OCI-LY7 (cell line): ENCODE data around the gene NUP93. TPM values are rescaled to one million over a fixed set of nuclear protein-coding genes. Genes with fewer than 3 reads are reported as not detected.
A peak's percentile ranks its signal among the peaks of the same experiment; 100 is the strongest.

Experiments used
- BruUV-seq: library from RNA; stranded (reverse); fragments of 400-500 nt; replicated peaks from 2 replicates; lab custom pipeline; 2021; lab: Mats Ljungman, UMichigan
- CTCF ChIA-PET: fragments of 300-600 bp; sonication (Branson Sonifier 250); formaldehyde crosslinking; loops from one replicate; lab custom pipeline; 2022; ENCODE audit warnings: antibody characterized with exemption; ENCODE audit not compliant: unreplicated experiment; lab: Charles Lee
- POLR2A ChIA-PET: fragments of 300-600 bp; sonication (Branson Sonifier 250); formaldehyde crosslinking; loops from one replicate; lab custom pipeline; 2022; ENCODE audit warnings: antibody characterized with exemption; lab: Charles Lee
- DNase-seq: peaks from one replicate; pipeline ENCODE4 v3.0.0-alpha.2; 2015; ENCODE audit warnings: low spot score
- H2AFZ ChIP-seq: fragments of 200-600 bp; sonication (generic), shearing (Covaris generic); 2 replicates; pipeline ENCODE4 v1.6.1; 2014; ENCODE audit warnings: mild to moderate bottlenecking, antibody characterized with exemption, low read length, moderate library complexity
- H3K27ac ChIP-seq: fragments of 200-600 bp; sonication (generic); 2 replicates; pipeline ENCODE4 v1.5.1; 2014; ENCODE audit warnings: mixed run types, low read depth, mild to moderate bottlenecking, moderate library complexity, low read length, inconsistent platforms; ENCODE audit not compliant: poor library complexity, severe bottlenecking
- H3K36me3 ChIP-seq: fragments of 200-600 bp; sonication (generic); 2 replicates; pipeline ENCODE4 v1.6.1; 2014; ENCODE audit warnings: mild to moderate bottlenecking, antibody characterized with exemption, low read length, moderate library complexity, mixed read lengths; ENCODE audit not compliant: insufficient read depth
- H3K4me1 ChIP-seq: fragments of 200-600 bp; sonication (generic); 2 replicates; pipeline ENCODE4 v1.5.1; 2014; ENCODE audit warnings: mild to moderate bottlenecking, low read length; ENCODE audit not compliant: insufficient read depth, poor library complexity, severe bottlenecking
- H3K4me2 ChIP-seq: fragments of 200-600 bp; sonication (generic); 2 replicates; pipeline ENCODE4 v1.6.1; 2014; ENCODE audit warnings: mild to moderate bottlenecking, low read length
- H3K4me3 ChIP-seq: fragments of 200-600 bp; sonication (generic); 2 replicates; pipeline ENCODE4 v1.5.1; 2014; ENCODE audit warnings: mild to moderate bottlenecking, low read depth, low read length; ENCODE audit not compliant: poor library complexity, severe bottlenecking
- H3K79me2 ChIP-seq: fragments of 200-600 bp; sonication (generic); 2 replicates; pipeline ENCODE4 v1.6.1; 2016; ENCODE audit warnings: low read depth, mild to moderate bottlenecking, low read length, moderate library complexity, mixed read lengths; ENCODE audit not compliant: insufficient read depth
- H3K9me2 ChIP-seq: fragments of 200-600 bp; sonication (generic); 2 replicates; pipeline ENCODE4 v1.6.1; 2016; ENCODE audit warnings: mild to moderate bottlenecking, low read length, mixed read lengths; ENCODE audit not compliant: insufficient read depth
- H3K9me3 ChIP-seq: fragments of 200-600 bp; sonication (generic); 2 replicates; pipeline ENCODE4 v1.6.1; 2014; ENCODE audit warnings: mild to moderate bottlenecking, mixed run types, low read length, mixed read lengths
- H4K20me1 ChIP-seq: fragments of 200-600 bp; sonication (generic); 2 replicates; pipeline ENCODE4 v1.6.1; 2014; ENCODE audit warnings: mild to moderate bottlenecking, antibody characterized with exemption, low read length, moderate library complexity, mixed read lengths; ENCODE audit not compliant: insufficient read depth
- EZH2phosphoT487 ChIP-seq: fragments of 200-600 bp; sonication (generic); IDR thresholded peaks from 2 replicates; pipeline ENCODE4 v1.6.1; 2018; ENCODE audit warnings: low read depth, borderline replicate concordance, mild to moderate bottlenecking, mixed run types, antibody characterized with exemption, low read length, moderate library complexity, mixed read lengths
- intact Hi-C: fragments of 100-400 bp; cut with micrococcal nuclease; formaldehyde crosslinking; loops from one replicate; pipeline ENCODE4 v1.10.0; 2022; ENCODE audit not compliant: unreplicated experiment
- total RNA-seq, 2 experiments: library from RNA; depleted of rRNA in 1 of 2; stranded (reverse); fragments of >200 nt in 1 of 2; shearing (Covaris generic) in 1 of 2; gene quantifications; 2 replicates each; pipeline ENCODE4 v1.2.3, GENCODE V29; 2014 to 2022
- TF ChIP-seq, protein P1 (sequence below): fragments of 200-600 bp; sonication (generic); conservative IDR thresholded peaks from 2 replicates; pipeline ENCODE4 v1.5.1; 2014; ENCODE audit warnings: mild to moderate bottlenecking, antibody characterized with exemption, low read length, moderate library complexity, mixed read lengths

Gene NUP93
- total RNA-seq, 2 experiments from 2014 or later: 119 to 183 TPM

DNA sequence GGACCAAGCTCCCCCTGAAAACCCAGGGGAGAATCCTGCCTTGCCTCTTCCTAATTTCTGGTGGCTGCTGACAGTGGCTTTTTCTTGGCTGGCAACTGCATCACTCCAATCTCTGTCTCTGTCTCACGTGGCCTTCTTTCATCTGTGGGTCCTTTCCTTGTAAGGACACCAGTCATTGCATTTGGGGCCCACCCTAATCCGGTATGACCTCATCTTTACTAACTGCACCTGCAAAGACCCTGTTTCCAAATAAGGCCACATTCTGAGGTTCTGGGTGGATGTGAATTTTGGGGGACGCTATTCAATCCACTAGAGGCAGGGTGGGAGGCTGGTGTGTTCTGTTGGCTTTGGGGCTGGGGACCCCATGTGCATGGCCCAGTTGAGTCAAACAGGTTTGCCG lies 146.1 kb downstream of the NUP93 start:
- Histone ChIP-seq H3K36me3 (no peaks in the 10 kb centered on the region), H3K9me3 (no peaks in the 10 kb centered on the region), H3K9me2 (no peaks in the 10 kb centered on the region), H3K4me2 (peak overlapping the region; percentile 34), H3K4me3 (no peak overlapping the region), H3K79me2 (no peaks in the 10 kb centered on the region), H3K4me1 (peaks cover 20% of the 10 kb centered on the region), H4K20me1 (no peaks in the 10 kb centered on the region), H2AFZ (no peak overlapping the region), H3K27ac (no peak overlapping the region)
- ChIA-PET POLR2A (interaction anchor here (1.5 kb wide), 1 partner anchor 119 kb away, joined by 4 read pairs; no protein-coding TSS in a partner anchor), CTCF (no interaction called here)
- no peak for DNase-seq
- no TSS peak for BruUV-seq
- intact Hi-C loops: no loop called here
- TF ChIP-seq EZH2phosphoT487: no peak
- TF ChIP-seq, protein P1, sequence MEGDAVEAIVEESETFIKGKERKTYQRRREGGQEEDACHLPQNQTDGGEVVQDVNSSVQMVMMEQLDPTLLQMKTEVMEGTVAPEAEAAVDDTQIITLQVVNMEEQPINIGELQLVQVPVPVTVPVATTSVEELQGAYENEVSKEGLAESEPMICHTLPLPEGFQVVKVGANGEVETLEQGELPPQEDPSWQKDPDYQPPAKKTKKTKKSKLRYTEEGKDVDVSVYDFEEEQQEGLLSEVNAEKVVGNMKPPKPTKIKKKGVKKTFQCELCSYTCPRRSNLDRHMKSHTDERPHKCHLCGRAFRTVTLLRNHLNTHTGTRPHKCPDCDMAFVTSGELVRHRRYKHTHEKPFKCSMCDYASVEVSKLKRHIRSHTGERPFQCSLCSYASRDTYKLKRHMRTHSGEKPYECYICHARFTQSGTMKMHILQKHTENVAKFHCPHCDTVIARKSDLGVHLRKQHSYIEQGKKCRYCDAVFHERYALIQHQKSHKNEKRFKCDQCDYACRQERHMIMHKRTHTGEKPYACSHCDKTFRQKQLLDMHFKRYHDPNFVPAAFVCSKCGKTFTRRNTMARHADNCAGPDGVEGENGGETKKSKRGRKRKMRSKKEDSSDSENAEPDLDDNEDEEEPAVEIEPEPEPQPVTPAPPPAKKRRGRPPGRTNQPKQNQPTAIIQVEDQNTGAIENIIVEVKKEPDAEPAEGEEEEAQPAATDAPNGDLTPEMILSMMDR: no peak

DNA sequence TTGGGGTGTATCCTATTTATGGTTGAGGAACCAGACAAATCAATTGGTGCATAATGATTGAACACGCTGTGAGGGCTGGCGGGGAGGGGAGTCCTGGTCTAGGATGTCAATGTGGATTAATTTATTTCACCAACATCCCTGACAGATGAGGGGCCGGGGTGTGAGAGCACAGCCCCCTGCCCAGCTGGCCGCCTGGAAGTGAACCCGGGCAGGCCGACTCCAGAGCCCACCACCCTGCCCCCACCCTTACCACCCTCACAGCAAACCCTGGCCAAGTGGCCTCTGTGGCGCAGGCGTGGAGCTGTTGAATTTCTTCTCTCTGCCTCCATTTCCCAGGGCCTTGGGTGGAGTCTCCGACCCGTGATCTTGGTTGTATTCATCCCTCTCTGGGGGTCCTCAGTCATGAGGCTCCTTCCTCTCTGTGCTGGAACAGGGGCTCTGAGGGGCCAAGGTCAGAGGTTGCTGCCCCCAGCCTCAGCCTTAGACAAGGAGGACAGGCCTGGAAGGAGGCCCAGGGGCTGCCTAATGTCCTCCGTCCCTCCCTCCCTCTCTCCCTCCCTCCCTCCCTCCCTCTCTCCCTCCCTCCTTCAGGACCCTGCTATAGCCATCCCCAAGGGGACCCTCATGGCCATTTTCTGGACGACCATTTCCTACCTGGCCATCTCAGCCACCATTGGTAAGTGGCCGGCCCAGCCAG lies 147.7 kb downstream of the NUP93 start:
- no peak for DNase-seq
- peaks cover 15% of the 10 kb centered on the region for H3K4me1 ChIP-seq
- H3K36me3 ChIP-seq: no peaks in the 10 kb centered on the region
- no peaks in the 10 kb centered on the region for H3K9me3 ChIP-seq
- H3K4me3 ChIP-seq: no peak overlapping the region
- no peaks in the 10 kb centered on the region for H3K9me2 ChIP-seq
- H4K20me1 ChIP-seq: no peaks in the 10 kb centered on the region
- H3K4me2 ChIP-seq: no peak overlapping the region
- H3K27ac ChIP-seq: no peak overlapping the region
- no peak overlapping the region for H2AFZ ChIP-seq
- intact Hi-C loops: no loop called here
- TF ChIP-seq, protein P1: no peak
- no peak for TF ChIP-seq EZH2phosphoT487
- POLR2A ChIA-PET: no interaction called here
- no TSS peak for BruUV-seq
- CTCF ChIA-PET: no interaction called here
- no peaks in the 10 kb centered on the region for H3K79me2 ChIP-seq

- no peak for TF ChIP-seq EZH2phosphoT487
- TF ChIP-seq, protein P1: no peak
- intact Hi-C loops: no loop called here
- H3K36me3 ChIP-seq: no peaks in the 10 kb centered on the region
- peaks cover 15% of the 10 kb centered on the region for H3K4me1 ChIP-seq
- no peak overlapping the region for H3K4me2 ChIP-seq
- no peak overlapping the region for H3K27ac ChIP-seq
- no peaks in the 10 kb centered on the region for H3K9me2 ChIP-seq
- H3K9me3 ChIP-seq: no peaks in the 10 kb centered on the region
- no peak for DNase-seq
- no TSS peak for BruUV-seq
- ChIA-PET POLR2A (no interaction called here), CTCF (no interaction called here)
- no peak overlapping the region for H2AFZ ChIP-seq
- H4K20me1 ChIP-seq: no peaks in the 10 kb centered on the region
- no peak overlapping the region for H3K4me3 ChIP-seq
- no peaks in the 10 kb centered on the region for H3K79me2 ChIP-seq
These were observed 148.4 kb downstream of the NUP93 start for GRCh38 chr16:56878282-56878854.
